ENCODE measurements around the gene TNXB. TPM values are rescaled to one million over a fixed set of nuclear protein-coding genes. Genes with fewer than 3 reads are reported as not detected.
A peak's percentile ranks its signal among the peaks of the same experiment; 100 is the strongest.

TNXB gene
- total and polyA plus RNA-seq, 2 experiments from 2014 or later = 2.0 to 6.0 TPM

DNA sequence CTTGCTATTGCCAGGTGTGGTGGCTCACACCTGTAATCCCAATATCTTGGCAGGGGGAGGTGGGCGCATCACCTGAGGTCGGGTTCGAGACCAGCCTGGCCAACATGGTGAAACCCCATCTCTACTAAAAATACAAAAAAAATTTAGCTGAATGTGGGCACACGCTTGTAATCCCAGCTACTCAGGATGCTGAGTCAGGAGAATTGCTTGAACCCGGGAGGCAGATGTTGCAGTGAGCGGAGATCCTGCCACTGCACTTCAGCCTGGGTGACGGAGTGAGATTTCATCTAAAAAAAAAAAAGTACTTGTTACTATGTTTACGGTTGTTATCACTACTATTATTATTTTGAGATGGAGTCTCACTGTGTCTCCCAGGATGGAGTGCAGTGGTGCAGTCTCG, 47.8 kb upstream of the TNXB start:
- Histone ChIP-seq H3K4me1 (ENCODE audit: insufficient read depth) (peaks cover 13% of the 10 kb centered on the region), H3K9me2 (ENCODE audit: insufficient read depth) (no peaks in the 10 kb centered on the region), H3K36me3 (ENCODE audit: insufficient read depth) (peaks cover 12% of the 10 kb centered on the region), H3F3A (replicated peaks; ENCODE audit: low read depth) (no peaks in the 10 kb centered on the region), H3K27ac (ENCODE audit: low read depth) (no peak overlapping the region), H4K20me1 (replicated peaks; ENCODE audit: insufficient read depth) (0 out of 2 replicates have a peak, but pooled peaks cover 4% of the 10 kb centered on the region), H3K27me3 (ENCODE audit: insufficient read depth) (peaks cover 14% of the 10 kb centered on the region), H3K4me3 (no peak overlapping the region), H2AFZ (no peak overlapping the region), H3K4me2 (no peak overlapping the region), H3K79me2 (replicated peaks; ENCODE audit: insufficient read depth) (no peaks in the 10 kb centered on the region)
- no peaks in the 10 kb centered on the region; the same call in 2 of the 3 replicates for H3K9me3 Mint-ChIP-seq
- no peak overlapping the region for H3K27ac Mint-ChIP-seq
- DNase-seq (ENCODE audit: low spot score) (no peak), ATAC-seq (no peak)
- H3K4me3 Mint-ChIP-seq = no peak overlapping the region
- TF ChIP-seq CREB1 (CRISPR knock-in tag; IDR thresholded peaks at IDR 0.05; ENCODE audit: low read depth) = no peak
- TF ChIP-seq STAT1 (IDR thresholded peaks at IDR 0.05; ENCODE audit: unreplicated experiment) = no peak
- no peak for TF ChIP-seq EZH2phosphoT487 (IDR thresholded peaks at IDR 0.05; ENCODE audit: unreplicated experiment)
- no peak for TF ChIP-seq ZNF331 (CRISPR knock-in tag; IDR thresholded peaks at IDR 0.05; ENCODE audit: low read depth)
- no peak for TF ChIP-seq JUNB (IDR thresholded peaks at IDR 0.05; ENCODE audit: unreplicated experiment)
- no peak for TF ChIP-seq POLR2AphosphoS5 (IDR thresholded peaks at IDR 0.05; ENCODE audit: low read depth)
- H3K36me3 Mint-ChIP-seq (ENCODE audit: low read depth) = peaks cover 40% of the 10 kb centered on the region
- peaks cover 21% of the 10 kb centered on the region for H3K27me3 Mint-ChIP-seq (ENCODE audit: insufficient read depth, low read depth, poor library complexity)
- H3K4me1 Mint-ChIP-seq = peaks cover 22% of the 10 kb centered on the region

- H3K27ac ChIP-seq (ENCODE audit: low read depth) = 0 out of 2 replicates have a peak overlapping the region, but pooled peaks have one; percentile 79
- TF ChIP-seq POLR2AphosphoS5 (IDR thresholded peaks at IDR 0.05; ENCODE audit: low read depth) = no peak
- TF ChIP-seq, protein P1, sequence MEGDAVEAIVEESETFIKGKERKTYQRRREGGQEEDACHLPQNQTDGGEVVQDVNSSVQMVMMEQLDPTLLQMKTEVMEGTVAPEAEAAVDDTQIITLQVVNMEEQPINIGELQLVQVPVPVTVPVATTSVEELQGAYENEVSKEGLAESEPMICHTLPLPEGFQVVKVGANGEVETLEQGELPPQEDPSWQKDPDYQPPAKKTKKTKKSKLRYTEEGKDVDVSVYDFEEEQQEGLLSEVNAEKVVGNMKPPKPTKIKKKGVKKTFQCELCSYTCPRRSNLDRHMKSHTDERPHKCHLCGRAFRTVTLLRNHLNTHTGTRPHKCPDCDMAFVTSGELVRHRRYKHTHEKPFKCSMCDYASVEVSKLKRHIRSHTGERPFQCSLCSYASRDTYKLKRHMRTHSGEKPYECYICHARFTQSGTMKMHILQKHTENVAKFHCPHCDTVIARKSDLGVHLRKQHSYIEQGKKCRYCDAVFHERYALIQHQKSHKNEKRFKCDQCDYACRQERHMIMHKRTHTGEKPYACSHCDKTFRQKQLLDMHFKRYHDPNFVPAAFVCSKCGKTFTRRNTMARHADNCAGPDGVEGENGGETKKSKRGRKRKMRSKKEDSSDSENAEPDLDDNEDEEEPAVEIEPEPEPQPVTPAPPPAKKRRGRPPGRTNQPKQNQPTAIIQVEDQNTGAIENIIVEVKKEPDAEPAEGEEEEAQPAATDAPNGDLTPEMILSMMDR (conservative IDR thresholded peaks at IDR 0.05; ENCODE audit: low read depth in 2 of 2) = peak; percentile 58 to 84
- no peak for TF ChIP-seq EZH2 (IDR thresholded peaks at IDR 0.05; ENCODE audit: low read depth, unreplicated experiment)
- peaks cover 36% of the 10 kb centered on the region for H3K27me3 ChIP-seq (ENCODE audit: insufficient read depth)
- H3K36me3 Mint-ChIP-seq (ENCODE audit: low read depth) = peaks cover 33% of the 10 kb centered on the region
- peaks cover 38% of the 10 kb centered on the region for H3K27me3 Mint-ChIP-seq (ENCODE audit: insufficient read depth, low read depth, poor library complexity)
- H3K4me3 ChIP-seq = peak overlapping the region; percentile 100
- peak overlapping the region; percentile 94 for H3K4me3 Mint-ChIP-seq
- H2AFZ ChIP-seq = peak overlapping the region; percentile 100
- no peaks in the 10 kb centered on the region for H3K79me2 ChIP-seq (replicated peaks; ENCODE audit: insufficient read depth)
- H4K20me1 ChIP-seq (replicated peaks; ENCODE audit: insufficient read depth) = 0 out of 2 replicates have a peak, but pooled peaks cover 8% of the 10 kb centered on the region
- peaks cover 25% of the 10 kb centered on the region for H3K4me1 ChIP-seq (ENCODE audit: insufficient read depth)
- H3K36me3 ChIP-seq (ENCODE audit: insufficient read depth) = peaks cover 12% of the 10 kb centered on the region
- no peaks in the 10 kb centered on the region for H3K9me2 ChIP-seq (ENCODE audit: insufficient read depth)
- H3K27ac Mint-ChIP-seq = peak overlapping the region; percentile 96
- H3F3A ChIP-seq (replicated peaks; ENCODE audit: low read depth) = peaks cover 9% of the 10 kb centered on the region
- no peaks in the 10 kb centered on the region; the same call in 1 of the 3 replicates for H3K9me3 Mint-ChIP-seq
- peak; percentile 91 for DNase-seq (ENCODE audit: low spot score)
- ATAC-seq = peak; percentile 55
- peaks cover 39% of the 10 kb centered on the region for H3K4me1 Mint-ChIP-seq
- peak overlapping the region; percentile 100 for H3K4me2 ChIP-seq
These were observed 45.5 kb upstream of the TNXB start for GRCh38 chr6:32154514-32155161.
